HG03139 (cell line): ENCODE results near the gene RAPGEF6.
A peak's percentile ranks its signal among the peaks of the same experiment; 100 is the strongest.

Source experiments
- ATAC-seq: cut with Tn5 transposase; IDR thresholded peaks from one replicate; pipeline ENCODE4 v1.9.1; 2021; ENCODE audit not compliant: unreplicated experiment

The RAPGEF6 gene

GRCh38 chr5:131542723-131543122, 92.3 kb downstream of the RAPGEF6 start:
- no peak for ATAC-seq

GRCh38 chr5:131541762-131542161, 93.3 kb downstream of the RAPGEF6 start:
- no peak for ATAC-seq

- ATAC-seq: no peak
Measured at GRCh38 chr5:131541071-131541470, 94.0 kb downstream of the RAPGEF6 start.

- no peak for ATAC-seq
Measured at GRCh38 chr5:131539251-131539650, 95.8 kb downstream of the RAPGEF6 start.

- no peak for ATAC-seq
Measured at GRCh38 chr5:131538177-131538593, 96.8 kb downstream of the RAPGEF6 start.

- ATAC-seq: no peak
Measured at GRCh38 chr5:131536850-131537448, 98.1 kb downstream of the RAPGEF6 start.

GRCh38 chr5:131536211-131536826, 98.7 kb downstream of the RAPGEF6 start:
- peak; percentile 92 for ATAC-seq

- no peak for ATAC-seq
Measured at GRCh38 chr5:131534974-131535373, 100.1 kb downstream of the RAPGEF6 start.

GRCh38 chr5:131533836-131534235, 101.2 kb downstream of the RAPGEF6 start:
- no peak for ATAC-seq

- ATAC-seq: no peak
Measured at GRCh38 chr5:131532031-131532640, 102.9 kb downstream of the RAPGEF6 start.

- no peak for ATAC-seq
Measured at GRCh38 chr5:131530706-131531331, 104.2 kb downstream of the RAPGEF6 start.

GRCh38 chr5:131528682-131529081, 106.3 kb downstream of the RAPGEF6 start:
- no peak for ATAC-seq

GRCh38 chr5:131525805-131526204, 109.2 kb downstream of the RAPGEF6 start:
- no peak for ATAC-seq

- no peak for ATAC-seq
Measured at GRCh38 chr5:131524431-131524830, 110.6 kb downstream of the RAPGEF6 start.

- no peak for ATAC-seq
Measured at GRCh38 chr5:131523500-131524185, 111.4 kb downstream of the RAPGEF6 start.

GRCh38 chr5:131521252-131521651, 113.8 kb downstream of the RAPGEF6 start:
- no peak for ATAC-seq

GRCh38 chr5:131515348-131515747, 119.7 kb downstream of the RAPGEF6 start:
- no peak for ATAC-seq

- no peak for ATAC-seq
Measured at GRCh38 chr5:131514316-131515283, 120.4 kb downstream of the RAPGEF6 start.

GRCh38 chr5:131513780-131514179, 121.2 kb downstream of the RAPGEF6 start:
- ATAC-seq: no peak

- no peak for ATAC-seq
Measured at GRCh38 chr5:131511934-131512333, 123.1 kb downstream of the RAPGEF6 start.
